ENCODE data around the gene METTL25.

The METTL25 gene

DNA sequence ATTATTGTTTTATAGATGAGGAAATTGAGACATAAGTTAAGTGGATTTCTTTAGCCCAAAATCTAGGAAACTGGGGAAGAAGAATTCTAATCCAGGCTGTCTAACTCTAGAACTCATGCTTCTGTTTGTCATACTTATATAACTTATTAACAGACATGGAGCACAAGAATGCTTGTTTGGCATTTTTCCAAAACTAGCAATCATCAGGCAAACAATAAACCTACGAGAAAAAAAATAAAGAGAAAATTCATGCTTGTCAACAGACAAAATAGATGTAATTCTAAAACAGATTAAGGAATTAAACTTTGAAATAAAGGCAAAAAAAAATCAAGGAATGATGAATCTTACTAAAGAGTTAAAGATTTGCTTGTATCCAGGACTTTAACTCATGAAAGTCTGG is 103.1 kb downstream of the METTL25 start:
- H3K4me3 ChIP-seq (replicated peaks; ENCODE audit: low read depth, low read length), result no peak overlapping the region
- no peak for DNase-seq (ENCODE audit: extremely low read depth, low read depth)
- no peak for TF ChIP-seq CTCF (IDR thresholded peaks at IDR 0.05; ENCODE audit: low read depth, low read length, missing control alignments)

- no peak for DNase-seq (ENCODE audit: extremely low read depth, low read depth)
- TF ChIP-seq CTCF (IDR thresholded peaks at IDR 0.05; ENCODE audit: low read depth, low read length, missing control alignments), result no peak
- H3K4me3 ChIP-seq (replicated peaks; ENCODE audit: low read depth, low read length), result no peak overlapping the region
Measured at GRCh38 chr12:82461836-82462235, 103.5 kb downstream of the METTL25 start.

DNA sequence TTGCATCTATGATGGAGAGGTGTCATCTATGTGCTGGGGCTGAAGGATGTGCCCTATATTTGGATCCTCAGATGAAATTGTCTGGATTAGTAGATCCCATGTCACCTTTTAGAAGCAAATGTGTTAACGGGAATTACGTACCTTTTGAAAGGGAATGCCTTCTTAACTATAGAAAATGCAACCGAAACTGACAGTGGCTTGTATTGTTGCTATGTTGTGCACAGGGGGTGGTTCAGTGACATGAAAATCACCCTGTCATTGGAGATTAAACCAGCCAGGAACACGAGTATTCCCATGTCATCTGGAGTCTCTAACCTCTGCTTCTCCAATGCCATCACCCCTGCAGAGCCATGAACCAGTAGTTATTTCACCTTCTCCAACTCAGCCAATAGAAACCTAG is 110.2 kb downstream of the METTL25 start:
- TF ChIP-seq CTCF (IDR thresholded peaks at IDR 0.05; ENCODE audit: low read depth, low read length, missing control alignments), result no peak
- no peak overlapping the region for H3K4me3 ChIP-seq (replicated peaks; ENCODE audit: low read depth, low read length)
- no peak for DNase-seq (ENCODE audit: extremely low read depth, low read depth)

- no peak overlapping the region for H3K4me3 ChIP-seq (replicated peaks; ENCODE audit: low read depth, low read length)
- DNase-seq (ENCODE audit: extremely low read depth, low read depth), result no peak
- TF ChIP-seq CTCF (IDR thresholded peaks at IDR 0.05; ENCODE audit: low read depth, low read length, missing control alignments), result no peak
Measured at GRCh38 chr12:82470906-82471512, 112.7 kb downstream of the METTL25 start.

DNA sequence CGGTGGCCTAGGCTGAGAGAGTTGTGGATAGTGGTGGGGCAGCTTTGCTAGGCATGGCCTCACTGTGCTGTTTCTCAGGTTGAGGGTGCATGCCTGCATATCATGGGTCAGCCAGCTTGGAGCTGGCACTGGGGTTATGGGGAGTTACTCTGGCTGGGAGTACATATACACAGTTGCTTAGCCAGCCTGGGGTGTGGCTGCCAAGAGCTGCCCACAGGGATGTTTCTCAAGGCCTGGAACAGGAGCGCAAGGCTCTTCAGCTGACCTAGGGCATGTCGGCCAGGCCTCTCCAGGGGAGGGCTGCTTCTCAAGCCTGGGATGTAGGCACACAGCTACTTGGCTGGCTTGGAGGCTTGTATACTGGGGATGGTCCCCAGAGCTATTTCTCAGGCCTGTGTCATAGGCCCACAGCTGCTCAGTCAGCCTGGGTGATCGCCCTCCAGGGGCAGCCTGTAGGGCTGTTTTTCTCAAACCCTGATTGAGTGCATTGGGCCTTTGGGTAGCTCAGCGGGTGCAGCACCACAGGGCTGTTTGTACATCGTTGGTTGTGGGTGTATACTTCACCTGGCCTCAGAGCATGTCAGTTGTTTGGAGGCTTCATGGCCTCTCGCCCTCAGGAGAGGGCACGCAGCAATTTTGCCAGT is 114.9 kb downstream of the METTL25 start:
- DNase-seq (ENCODE audit: extremely low read depth, low read depth), result no peak
- TF ChIP-seq CTCF (IDR thresholded peaks at IDR 0.05; ENCODE audit: low read depth, low read length, missing control alignments), result no peak
- H3K4me3 ChIP-seq (replicated peaks; ENCODE audit: low read depth, low read length), result no peak overlapping the region

DNA sequence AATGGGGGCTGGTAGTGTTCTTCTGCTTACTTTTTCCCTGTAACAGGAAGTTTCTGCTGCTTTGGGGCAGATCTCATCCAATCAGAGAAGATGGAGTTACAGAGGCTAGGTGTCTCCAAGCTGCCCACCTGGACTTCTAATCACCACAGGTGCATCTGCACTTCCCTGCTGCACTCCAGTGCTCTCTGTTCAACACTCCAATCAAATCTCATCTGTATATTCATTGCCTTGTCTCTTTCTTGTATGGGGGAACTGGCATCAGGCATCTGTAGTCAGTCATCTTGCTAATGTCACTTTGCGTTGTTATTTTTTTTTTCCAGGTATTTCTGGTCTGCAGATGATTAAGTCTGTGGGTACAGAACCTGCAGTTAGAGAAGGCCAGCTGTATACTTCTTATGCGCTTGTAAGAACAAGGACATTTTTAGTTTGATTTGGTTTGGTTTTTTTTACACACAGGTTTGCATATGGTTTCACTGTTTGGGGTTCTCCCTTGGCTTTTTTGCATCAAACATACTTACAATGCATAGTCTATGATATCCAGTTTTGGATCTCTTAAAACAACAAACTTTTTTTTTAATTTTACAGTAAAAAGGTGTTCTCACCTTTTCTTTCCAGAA is 116.0 kb downstream of the METTL25 start:
- H3K4me3 ChIP-seq (replicated peaks; ENCODE audit: low read depth, low read length), result no peak overlapping the region
- no peak for TF ChIP-seq CTCF (IDR thresholded peaks at IDR 0.05; ENCODE audit: low read depth, low read length, missing control alignments)
- DNase-seq (ENCODE audit: extremely low read depth, low read depth), result no peak

Measured in HFF-Myc (cell line).